Neural progenitor cell (in vitro differentiated cells): Measurements from ENCODE around the gene ANKRA2. TPM values are rescaled to one million over a fixed set of nuclear protein-coding genes. Genes with fewer than 3 reads are reported as not detected.

Experiments
- DNase-seq: peaks from one replicate; pipeline ENCODE4 v3.0.0-alpha.2; 2016; ENCODE audit warnings: low spot score
- H2AFZ ChIP-seq: fragments of 200-600 bp; sonication (generic); replicated peaks from 2 replicates; pipeline ENCODE4 v1.6.1; 2016; ENCODE audit warnings: antibody characterized with exemption
- H3F3A ChIP-seq: fragments of 200-600 bp; sonication (generic); 2 replicates; pipeline ENCODE4 v1.6.1; 2016; ENCODE audit warnings: antibody characterized with exemption, low read depth
- H3K27ac ChIP-seq: fragments of 200-600 bp; sonication (generic); 2 replicates; pipeline ENCODE4 v1.5.1; 2016; ENCODE audit warnings: mild to moderate bottlenecking
- H3K27me3 ChIP-seq: fragments of 200-600 bp; sonication (generic); 2 replicates; pipeline ENCODE4 v1.6.1; 2016; ENCODE audit warnings: mild to moderate bottlenecking, moderate library complexity
- H3K36me3 ChIP-seq: fragments of 200-600 bp; sonication (generic); 2 replicates; pipeline ENCODE4 v1.5.1; 2016
- H3K4me1 ChIP-seq: fragments of 200-600 bp; sonication (generic); 2 replicates; pipeline ENCODE4 v1.6.1; 2016; ENCODE audit warnings: mixed run types
- H3K4me2 ChIP-seq: fragments of 200-600 bp; sonication (generic); 2 replicates; pipeline ENCODE4 v1.6.1; 2016
- H3K4me3 ChIP-seq: fragments of 200-600 bp; sonication (generic); 2 replicates; pipeline ENCODE4 v1.5.1; 2016
- H3K79me2 ChIP-seq: fragments of 200-600 bp; sonication (generic); 2 replicates; pipeline ENCODE4 v1.6.1; 2016; ENCODE audit warnings: low read depth
- H3K9ac ChIP-seq: fragments of 200-600 bp; sonication (generic); 2 replicates; pipeline ENCODE4 v1.6.1; 2016
- H3K9me3 ChIP-seq: fragments of 200-600 bp; sonication (generic); 2 replicates; pipeline ENCODE4 v1.5.1; 2016; ENCODE audit warnings: low read depth
- H4K20me1 ChIP-seq: fragments of 200-600 bp; sonication (generic); 2 replicates; pipeline ENCODE4 v1.6.1; 2016; ENCODE audit warnings: low read depth
- H3K27ac Mint-ChIP-seq: 3 replicates; pipeline ENCODE4 v1.8.0; 2021; ENCODE audit warnings: mixed read lengths
- H3K27me3 Mint-ChIP-seq: 2 replicates; pipeline ENCODE4 v1.8.0; 2022; ENCODE audit warnings: low read depth, mild to moderate bottlenecking, inconsistent platforms, moderate library complexity, mixed read lengths; ENCODE audit not compliant: insufficient read depth
- H3K36me3 Mint-ChIP-seq: 3 replicates; pipeline ENCODE4 v1.8.0; 2021; ENCODE audit warnings: mixed read lengths
- H3K4me1 Mint-ChIP-seq: 3 replicates; pipeline ENCODE4 v1.8.0; 2021; ENCODE audit warnings: mixed read lengths
- H3K4me3 Mint-ChIP-seq: 3 replicates; pipeline ENCODE4 v1.8.0; 2021; ENCODE audit warnings: mild to moderate bottlenecking, moderate library complexity, mixed read lengths
- H3K9me3 Mint-ChIP-seq: 3 replicates; pipeline ENCODE4 v1.8.0; 2020; ENCODE audit warnings: mixed read lengths
- CTCF ChIP-seq: fragments of 200-600 bp; sonication (generic); IDR thresholded peaks from 2 replicates; pipeline ENCODE4 v1.5.1; 2017; ENCODE audit warnings: antibody characterized with exemption, mild to moderate bottlenecking
- EZH2 ChIP-seq: fragments of 200-600 bp; sonication (generic); IDR thresholded peaks from 2 replicates; pipeline ENCODE4 v1.6.1; 2017; ENCODE audit warnings: antibody characterized with exemption, mild to moderate bottlenecking, moderate library complexity
- EZH2phosphoT487 ChIP-seq: fragments of 200-600 bp; sonication (generic); IDR thresholded peaks from 2 replicates; pipeline ENCODE4 v1.6.1; 2017; ENCODE audit warnings: antibody characterized with exemption
- total RNA-seq: library from RNA; depleted of rRNA; stranded (reverse); fragments of >200 nt; gene quantifications from 2 replicates; pipeline ENCODE4 v1.2.3, GENCODE V29; 2015; ENCODE audit warnings: low replicate concordance

Gene ANKRA2
- total RNA-seq, 1 donor from 2014 or later = 64.3 TPM

- Histone ChIP-seq H3F3A (no peaks in the 10 kb centered on the region), H3K4me1 (no peaks in the 10 kb centered on the region), H3K27ac (no peak overlapping the region), H3K36me3 (no peaks in the 10 kb centered on the region), H3K4me2 (no peak overlapping the region), H2AFZ (peak overlapping the region; percentile 34), H3K4me3 (no peak overlapping the region), H3K9me3 (no peaks in the 10 kb centered on the region), H3K79me2 (no peaks in the 10 kb centered on the region), H3K9ac (no peak overlapping the region), H4K20me1 (no peaks in the 10 kb centered on the region), H3K27me3 (no peaks in the 10 kb centered on the region)
- H3K4me1 Mint-ChIP-seq = no peaks in the 10 kb centered on the region
- no peaks in the 10 kb centered on the region for H3K9me3 Mint-ChIP-seq
- TF ChIP-seq CTCF (no peak), EZH2phosphoT487 (no peak), EZH2 (no peak)
- H3K4me3 Mint-ChIP-seq = no peak overlapping the region
- peaks cover 2% of the 10 kb centered on the region for H3K27me3 Mint-ChIP-seq
- no peak overlapping the region for H3K27ac Mint-ChIP-seq
- no peak for DNase-seq
- no peaks in the 10 kb centered on the region for H3K36me3 Mint-ChIP-seq
Observed at GRCh38 chr5:73603998-73604397, 38.6 kb upstream of the ANKRA2 start.

- no peak overlapping the region for H3K4me3 ChIP-seq
- no peak overlapping the region for H3K4me3 Mint-ChIP-seq
- no peak overlapping the region for H3K4me2 ChIP-seq
- H3K36me3 Mint-ChIP-seq = no peaks in the 10 kb centered on the region
- H2AFZ ChIP-seq = no peak overlapping the region
- DNase-seq = no peak
- TF ChIP-seq EZH2 = no peak
- TF ChIP-seq CTCF = no peak
- no peak for TF ChIP-seq EZH2phosphoT487
- H4K20me1 ChIP-seq = no peaks in the 10 kb centered on the region
- H3K27ac ChIP-seq = no peak overlapping the region
- H3K27me3 Mint-ChIP-seq = peaks cover 2% of the 10 kb centered on the region
- no peaks in the 10 kb centered on the region for H3K36me3 ChIP-seq
- no peaks in the 10 kb centered on the region for H3K4me1 Mint-ChIP-seq
- H3K9ac ChIP-seq = no peak overlapping the region
- no peak overlapping the region for H3K27ac Mint-ChIP-seq
- H3K27me3 ChIP-seq = no peaks in the 10 kb centered on the region
- H3F3A ChIP-seq = no peaks in the 10 kb centered on the region
- no peaks in the 10 kb centered on the region for H3K9me3 Mint-ChIP-seq
- H3K4me1 ChIP-seq = no peaks in the 10 kb centered on the region
- H3K9me3 ChIP-seq = no peaks in the 10 kb centered on the region
- no peaks in the 10 kb centered on the region for H3K79me2 ChIP-seq
Observed at GRCh38 chr5:73599380-73599779, 33.9 kb upstream of the ANKRA2 start.

GRCh38 chr5:73596705-73597328, 31.4 kb upstream of the ANKRA2 start:
- Mint-ChIP-seq H3K27ac (no peak overlapping the region), H3K27me3 (peaks cover 2% of the 10 kb centered on the region), H3K4me1 (no peaks in the 10 kb centered on the region), H3K36me3 (no peaks in the 10 kb centered on the region), H3K4me3 (no peak overlapping the region), H3K9me3 (no peaks in the 10 kb centered on the region)
- DNase-seq = peak; percentile 81
- Histone ChIP-seq H3K27me3 (no peaks in the 10 kb centered on the region), H3K4me1 (no peaks in the 10 kb centered on the region), H3K27ac (no peak overlapping the region), H2AFZ (no peak overlapping the region), H3K4me2 (no peak overlapping the region), H4K20me1 (no peaks in the 10 kb centered on the region), H3F3A (no peaks in the 10 kb centered on the region), H3K9me3 (no peaks in the 10 kb centered on the region), H3K9ac (no peak overlapping the region), H3K79me2 (no peaks in the 10 kb centered on the region), H3K4me3 (no peak overlapping the region), H3K36me3 (no peaks in the 10 kb centered on the region)
- TF ChIP-seq CTCF (peak; percentile 82), EZH2 (no peak)
